ENCODE measurements around the gene CSNK1G1. TPM values are rescaled to one million over a fixed set of nuclear protein-coding genes. Genes with fewer than 3 reads are reported as not detected.
"Not testable (repeated sequence)": the region's sequence is repeated elsewhere in the genome, so short reads cannot be mapped to it uniquely, and the experiment has no call there.

CSNK1G1 gene
- total RNA-seq, 2 experiments from 2014 or later: 20.3 to 22.5 TPM

DNA sequence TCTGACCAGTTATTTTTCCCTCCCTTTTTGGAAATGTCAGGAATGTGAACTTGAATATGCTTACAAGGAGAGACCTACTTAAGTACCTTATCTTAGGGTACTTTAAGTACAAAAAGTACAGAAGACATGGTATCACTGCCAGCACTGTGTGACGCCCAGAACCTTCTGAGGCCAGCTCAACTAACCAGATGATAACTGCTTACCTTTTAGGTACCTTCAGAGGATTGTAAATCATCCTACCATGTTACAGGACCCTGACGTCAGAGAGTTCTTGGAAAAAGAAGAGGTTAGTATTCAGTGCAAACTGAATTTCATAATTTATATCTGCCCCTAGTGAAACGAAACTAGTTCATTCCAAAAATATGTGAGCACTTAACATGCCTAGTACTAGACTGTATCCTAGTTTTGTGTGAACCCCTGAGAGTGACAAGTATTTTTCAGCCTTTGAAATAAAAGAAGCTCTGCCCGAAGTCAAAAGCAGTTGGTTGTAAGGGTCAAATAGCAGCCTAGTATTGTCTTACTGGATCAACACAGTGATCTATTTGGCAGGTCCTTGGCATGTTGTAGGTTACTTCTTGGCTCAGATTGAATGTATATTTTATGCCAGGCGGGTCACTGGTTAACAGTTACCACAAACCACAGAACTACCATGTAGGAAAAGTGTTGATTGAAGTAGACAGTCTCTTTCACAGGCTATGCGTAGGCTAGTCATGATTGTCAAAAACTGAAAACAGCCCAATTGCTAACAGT is 228.3 kb downstream of the CSNK1G1 start:
- no peaks in the 10 kb centered on the region for H3K27me3 Mint-ChIP-seq
- peaks cover 50% of the 10 kb centered on the region for H3K36me3 Mint-ChIP-seq (ENCODE audit: low read depth)
- H3K4me1 Mint-ChIP-seq: no peaks in the 10 kb centered on the region
- no peak overlapping the region for H3K27ac Mint-ChIP-seq
- no peak overlapping the region for H3K4me3 Mint-ChIP-seq
- DNase-seq (no peak), ATAC-seq (no peak)
- intact Hi-C loops (cut with DNase I, micrococcal nuclease): no loop called here
- CTCF ChIA-PET: interaction anchor here (0.7 kb wide), 1 partner anchor 755 kb away, joined by 5 read pairs; no protein-coding TSS in a partner anchor
- H3K9me3 Mint-ChIP-seq (ENCODE audit: low read depth): no peaks in the 10 kb centered on the region
- POLR2A ChIA-PET: no interaction called here

DNA sequence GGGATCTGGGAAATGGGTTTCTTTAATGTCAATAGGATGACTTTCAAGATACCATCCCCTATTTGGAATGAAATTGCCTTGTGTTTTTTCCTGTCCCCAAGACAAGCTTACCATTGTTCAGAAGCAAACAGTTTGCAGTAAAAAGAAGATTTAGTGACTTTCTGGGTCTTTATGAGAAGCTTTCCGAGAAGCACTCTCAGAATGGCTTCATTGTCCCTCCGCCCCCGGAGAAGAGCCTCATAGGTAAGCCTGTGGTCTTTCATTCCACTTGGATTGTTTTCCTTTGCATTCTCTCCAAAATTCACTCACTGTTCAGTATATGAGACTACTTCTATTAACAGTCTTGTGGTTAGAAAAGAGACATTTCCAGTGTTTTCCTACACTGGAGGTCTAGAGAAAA is 230.0 kb downstream of the CSNK1G1 start:
- DNase-seq (no peak), ATAC-seq (no peak)
- ChIA-PET POLR2A (interaction anchor here (0.6 to 0.7 kb wide), 3 partner anchors 17 to 1166 kb away, joined by 3 to 5 read pairs (median 4); no protein-coding TSS in a partner anchor), CTCF (interaction anchor here (0.7 to 2.1 kb wide), 4 partner anchors 14 to 660 kb away, joined by 3 to 5 read pairs (median 3); no protein-coding TSS in a partner anchor)
- Mint-ChIP-seq H3K4me3 (no peak overlapping the region), H3K36me3 (ENCODE audit: low read depth) (peaks cover 47% of the 10 kb centered on the region), H3K27me3 (no peaks in the 10 kb centered on the region), H3K4me1 (no peaks in the 10 kb centered on the region), H3K27ac (no peak overlapping the region), H3K9me3 (ENCODE audit: low read depth) (no peaks in the 10 kb centered on the region)
- intact Hi-C loops (cut with DNase I, micrococcal nuclease): no loop called here

DNA sequence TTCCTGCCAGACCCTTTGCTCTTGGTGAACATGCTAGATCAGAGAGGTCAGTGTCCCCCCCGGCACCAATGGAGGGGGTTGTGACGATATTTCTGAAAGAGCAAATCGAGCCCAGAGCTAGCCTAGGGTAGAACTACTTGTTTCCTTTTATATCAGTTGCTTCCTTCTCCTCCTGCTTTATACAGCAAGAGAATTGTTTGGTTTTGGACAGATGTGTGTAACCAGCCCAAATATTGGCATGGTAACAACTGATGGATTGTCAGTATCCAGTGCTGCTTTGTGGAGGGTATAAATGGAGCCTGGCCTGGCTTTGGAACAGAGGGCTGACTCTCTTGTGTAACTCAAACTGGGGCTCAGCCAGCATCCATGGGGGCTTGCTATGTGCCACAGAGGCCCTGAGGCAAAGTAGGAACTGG is 233.0 kb downstream of the CSNK1G1 start:
- peaks cover 52% of the 10 kb centered on the region for H3K36me3 Mint-ChIP-seq (ENCODE audit: low read depth)
- DNase-seq (no peak), ATAC-seq (no peak)
- CTCF ChIA-PET: interaction anchor here (1.0 to 1.4 kb wide), 3 partner anchors 21 to 30 kb away, joined by 3 to 5 read pairs (median 4); no protein-coding TSS in a partner anchor
- POLR2A ChIA-PET: no interaction called here
- intact Hi-C loops (cut with DNase I, micrococcal nuclease): no loop called here
- no peaks in the 10 kb centered on the region for H3K9me3 Mint-ChIP-seq (ENCODE audit: low read depth)
- H3K4me1 Mint-ChIP-seq: no peaks in the 10 kb centered on the region
- H3K27me3 Mint-ChIP-seq: no peaks in the 10 kb centered on the region
- H3K27ac Mint-ChIP-seq: no peak overlapping the region
- H3K4me3 Mint-ChIP-seq: no peak overlapping the region

DNA sequence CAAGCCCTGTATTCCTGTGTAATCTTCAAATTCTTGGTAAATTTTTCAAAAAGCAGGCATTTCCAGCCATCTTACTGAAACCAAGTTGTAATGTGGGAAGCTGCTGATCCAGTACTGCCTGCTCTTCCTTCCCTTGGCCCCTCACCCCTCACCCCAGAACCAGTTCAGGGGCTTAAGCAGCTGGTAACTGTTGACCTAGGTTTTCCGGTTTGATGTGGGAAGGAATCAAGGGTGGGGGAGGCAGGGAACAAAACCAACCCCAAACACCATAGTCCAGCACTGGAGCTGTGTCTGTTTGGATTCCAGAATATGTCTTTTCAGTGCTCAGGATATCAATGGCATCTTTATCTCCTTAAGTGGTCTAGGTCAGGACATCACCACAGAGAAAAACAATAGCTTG is 233.5 kb downstream of the CSNK1G1 start:
- ATAC-seq (no peak), DNase-seq (no peak)
- no peak overlapping the region for H3K27ac Mint-ChIP-seq
- H3K4me1 Mint-ChIP-seq: no peaks in the 10 kb centered on the region
- H3K4me3 Mint-ChIP-seq: no peak overlapping the region
- CTCF ChIA-PET: interaction anchor here (0.9 to 1.4 kb wide), 3 partner anchors 9 to 31 kb away, joined by 3 to 5 read pairs (median 3); no protein-coding TSS in a partner anchor
- POLR2A ChIA-PET: no interaction called here
- H3K27me3 Mint-ChIP-seq: no peaks in the 10 kb centered on the region
- intact Hi-C loops (cut with DNase I, micrococcal nuclease): no loop called here
- peaks cover 52% of the 10 kb centered on the region for H3K36me3 Mint-ChIP-seq (ENCODE audit: low read depth)
- H3K9me3 Mint-ChIP-seq (ENCODE audit: low read depth): no peaks in the 10 kb centered on the region

DNA sequence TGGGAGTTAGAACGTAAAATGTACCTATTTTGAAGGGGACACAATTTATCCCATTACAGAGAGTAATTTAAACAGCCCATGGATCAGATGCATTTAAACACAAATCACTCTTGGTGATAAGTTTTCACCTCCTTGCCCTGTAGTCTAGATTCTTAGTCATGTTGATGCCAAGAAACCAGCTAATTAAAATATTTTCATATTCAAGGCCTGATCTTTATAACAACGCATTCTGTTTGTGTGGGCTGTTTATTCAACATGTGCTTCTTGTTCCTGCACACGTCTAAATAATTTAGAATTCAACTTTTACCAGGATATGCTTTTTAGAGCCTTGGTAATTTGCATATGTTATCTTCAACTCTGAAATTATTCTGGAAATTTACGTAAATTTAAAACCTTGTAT is 234.4 kb downstream of the CSNK1G1 start:
- ChIA-PET CTCF (interaction anchor here (0.9 to 1.4 kb wide), 3 partner anchors 10 to 32 kb away, joined by 3 to 5 read pairs (median 3); no protein-coding TSS in a partner anchor), POLR2A (no interaction called here)
- intact Hi-C loops (cut with DNase I, micrococcal nuclease): no loop called here
- DNase-seq (no peak), ATAC-seq (no peak)
- Mint-ChIP-seq H3K36me3 (ENCODE audit: low read depth) (peaks cover 57% of the 10 kb centered on the region), H3K27ac (no peak overlapping the region), H3K27me3 (no peaks in the 10 kb centered on the region), H3K9me3 (ENCODE audit: low read depth) (no peaks in the 10 kb centered on the region), H3K4me1 (no peaks in the 10 kb centered on the region), H3K4me3 (no peak overlapping the region)

DNA sequence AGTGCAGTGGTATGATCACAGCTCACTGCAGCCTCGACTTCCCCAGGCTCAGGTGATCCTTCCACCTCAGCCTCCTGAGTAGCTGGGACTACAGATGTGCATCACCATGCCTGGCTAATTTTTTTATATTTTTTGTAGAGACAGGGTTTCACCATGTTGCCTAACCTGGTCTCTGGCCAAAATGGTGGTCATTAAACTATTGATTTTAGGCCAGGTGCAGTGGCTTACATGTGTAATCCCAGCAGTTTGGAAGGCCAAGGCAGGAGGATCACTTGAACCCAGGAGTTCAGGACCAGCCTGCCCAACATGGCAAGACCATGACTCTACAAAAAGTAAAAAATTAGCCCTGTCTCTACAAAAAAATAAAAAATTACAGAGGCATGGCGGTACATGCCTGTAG is 235.7 kb downstream of the CSNK1G1 start:
- ATAC-seq; intact Hi-C loops (cut with DNase I, micrococcal nuclease); H3K9me3 Mint-ChIP-seq (ENCODE audit: low read depth); H3K27ac Mint-ChIP-seq; DNase-seq; H3K4me3 Mint-ChIP-seq; POLR2A ChIA-PET; H3K27me3 Mint-ChIP-seq; H3K4me1 Mint-ChIP-seq: not testable (repeated sequence)
- H3K36me3 Mint-ChIP-seq (ENCODE audit: low read depth): peaks cover 53% of the 10 kb centered on the region
- CTCF ChIA-PET: interaction anchor here (0.6 to 1.2 kb wide), 2 partner anchors 12 to 41 kb away, joined by 3 read pairs; no protein-coding TSS in a partner anchor

DNA sequence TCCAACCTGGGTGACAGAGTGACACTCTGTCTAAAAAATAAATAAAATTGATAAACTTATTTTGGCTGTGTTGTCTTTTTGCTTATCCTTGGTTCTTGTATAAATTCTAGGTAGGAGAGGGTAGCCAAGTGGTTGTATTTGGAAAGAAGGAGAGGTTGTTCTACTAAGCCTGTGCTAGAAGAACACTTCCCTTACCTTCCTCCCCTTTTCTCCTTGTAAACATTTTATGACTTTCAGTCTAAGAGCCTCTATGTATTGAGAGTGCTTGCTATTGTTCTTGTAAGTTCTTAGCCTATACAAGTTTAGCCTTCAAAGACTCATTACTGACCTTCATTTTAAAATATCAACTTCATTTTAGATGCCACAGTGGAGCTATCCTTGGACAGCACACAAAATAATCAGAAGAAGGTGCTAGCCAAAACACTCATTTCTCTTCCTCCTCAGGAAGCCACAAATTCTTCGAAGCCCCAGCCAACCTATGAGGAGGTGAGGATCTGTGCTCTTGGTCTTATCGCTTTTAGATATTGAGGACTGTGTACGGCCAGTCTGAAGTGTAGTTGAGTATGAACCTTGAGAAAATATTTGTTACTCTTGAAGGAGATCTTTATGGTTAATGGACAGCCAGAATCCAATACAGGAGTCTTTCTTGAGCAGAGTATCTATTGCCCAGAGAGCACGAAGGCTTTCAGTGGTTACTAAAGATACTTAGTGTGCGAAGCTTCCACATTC is 238.1 kb downstream of the CSNK1G1 start:
- Mint-ChIP-seq H3K4me1 (no peaks in the 10 kb centered on the region), H3K9me3 (ENCODE audit: low read depth) (no peaks in the 10 kb centered on the region), H3K4me3 (no peak overlapping the region), H3K27ac (no peak overlapping the region), H3K27me3 (no peaks in the 10 kb centered on the region), H3K36me3 (ENCODE audit: low read depth) (peaks cover 51% of the 10 kb centered on the region)
- DNase-seq: no peak
- intact Hi-C loops (cut with DNase I, micrococcal nuclease): no loop called here
- ChIA-PET CTCF (no interaction called here), POLR2A (interaction anchor here (0.7 to 0.8 kb wide), 2 partner anchors 212 to 903 kb away, joined by 3 to 4 read pairs; no protein-coding TSS in a partner anchor)
- no peak for ATAC-seq

Other genes with a start within 250 kb of the CSNK1G1 start
- under 1 TPM; 0.59 to 0.79 TPM for gene SNX22, start 204.4 kb downstream of the CSNK1G1 start, total RNA-seq
- 100 to 1,000 TPM; 221 to 233 TPM for gene PPIB, start 193.2 kb downstream of the CSNK1G1 start, total RNA-seq
- 10 to 100 TPM; 41.4 to 97.6 TPM for gene PCLAF, start 25.3 kb upstream of the CSNK1G1 start, total RNA-seq
- gene TRIP4, start 31.7 kb upstream of the CSNK1G1 start, total RNA-seq: 10 to 100 TPM; 13.1 to 19.6 TPM
- 10 to 100 TPM; 39.8 to 44.5 TPM for gene ZNF609, start 104.4 kb upstream of the CSNK1G1 start, total RNA-seq